GM21526 (cell line): ENCODE measurements around the gene RERE.
"Not testable (repeated sequence)": the region's sequence is repeated elsewhere in the genome, so short reads cannot be mapped to it uniquely, and the experiment has no call there.

ENCODE experiments used
- ATAC-seq: cut with Tn5 transposase; IDR thresholded peaks from one replicate; pipeline ENCODE4 v1.9.1; 2021; ENCODE audit warnings: moderate library complexity; ENCODE audit not compliant: unreplicated experiment, low FRiP score

Gene RERE

DNA sequence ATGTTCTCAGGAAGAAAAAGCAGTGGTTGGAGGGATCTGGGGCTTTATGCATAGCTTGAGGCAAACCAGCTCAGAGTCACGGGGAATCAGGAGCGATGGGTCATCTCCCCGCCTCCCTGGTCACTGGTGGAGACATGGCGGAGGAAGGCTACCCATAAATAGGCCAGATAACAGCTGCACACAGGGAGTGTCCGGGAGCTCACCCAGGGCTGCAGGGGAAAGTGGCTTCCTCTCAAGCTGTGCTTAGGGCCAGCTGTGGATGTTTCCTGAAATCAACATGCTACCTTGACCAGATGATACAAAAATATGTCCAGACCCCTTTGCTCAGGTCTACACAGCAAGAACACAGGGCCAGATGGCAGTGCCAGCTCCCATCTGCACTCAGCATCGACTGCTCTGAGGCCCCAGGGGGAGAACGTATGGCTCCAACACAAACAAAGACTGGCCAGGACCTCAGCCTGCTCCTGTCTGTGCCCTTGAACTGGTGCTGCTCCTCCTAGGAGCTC, 27.1 kb upstream of the RERE start:
- no peak for ATAC-seq

DNA sequence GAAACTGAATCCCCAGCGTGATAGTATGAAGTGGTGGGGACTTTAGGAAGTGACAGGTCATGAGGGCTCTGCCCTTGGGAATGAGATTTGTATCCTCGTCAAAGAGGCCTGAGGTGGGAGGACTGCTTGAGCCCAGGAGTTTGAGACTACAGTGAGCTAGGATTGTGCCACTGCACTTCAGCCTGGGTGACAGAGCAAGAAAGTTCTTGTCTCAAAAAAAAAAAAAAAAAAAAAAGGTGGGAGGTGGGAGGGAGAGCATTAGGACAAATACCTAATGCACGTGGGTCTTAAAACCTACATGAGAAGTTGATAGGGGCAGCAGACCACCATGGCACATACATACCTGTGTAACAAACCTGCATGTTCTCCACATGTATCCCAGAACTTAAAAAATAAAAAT, 24.0 kb upstream of the RERE start:
- no peak for ATAC-seq

DNA sequence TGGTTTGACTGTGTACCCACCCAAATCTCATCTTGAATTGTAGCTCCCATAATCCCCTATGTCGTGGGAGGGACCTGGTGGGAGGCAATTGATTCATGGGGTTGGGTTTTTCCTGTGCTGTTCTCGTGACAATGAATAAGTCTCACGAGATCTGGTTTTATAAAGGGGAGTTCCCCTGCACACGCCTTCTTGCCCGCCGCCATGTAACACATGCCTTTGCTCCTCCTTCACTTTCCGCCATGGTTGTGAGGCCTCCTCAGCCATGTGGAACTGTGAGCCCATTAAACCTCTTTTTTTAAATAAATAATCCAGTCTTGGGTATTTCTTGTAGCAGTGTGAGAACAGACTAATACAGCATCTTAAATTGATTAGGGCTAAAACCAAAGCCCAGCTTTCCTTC, 22.6 kb upstream of the RERE start:
- no peak for ATAC-seq

DNA sequence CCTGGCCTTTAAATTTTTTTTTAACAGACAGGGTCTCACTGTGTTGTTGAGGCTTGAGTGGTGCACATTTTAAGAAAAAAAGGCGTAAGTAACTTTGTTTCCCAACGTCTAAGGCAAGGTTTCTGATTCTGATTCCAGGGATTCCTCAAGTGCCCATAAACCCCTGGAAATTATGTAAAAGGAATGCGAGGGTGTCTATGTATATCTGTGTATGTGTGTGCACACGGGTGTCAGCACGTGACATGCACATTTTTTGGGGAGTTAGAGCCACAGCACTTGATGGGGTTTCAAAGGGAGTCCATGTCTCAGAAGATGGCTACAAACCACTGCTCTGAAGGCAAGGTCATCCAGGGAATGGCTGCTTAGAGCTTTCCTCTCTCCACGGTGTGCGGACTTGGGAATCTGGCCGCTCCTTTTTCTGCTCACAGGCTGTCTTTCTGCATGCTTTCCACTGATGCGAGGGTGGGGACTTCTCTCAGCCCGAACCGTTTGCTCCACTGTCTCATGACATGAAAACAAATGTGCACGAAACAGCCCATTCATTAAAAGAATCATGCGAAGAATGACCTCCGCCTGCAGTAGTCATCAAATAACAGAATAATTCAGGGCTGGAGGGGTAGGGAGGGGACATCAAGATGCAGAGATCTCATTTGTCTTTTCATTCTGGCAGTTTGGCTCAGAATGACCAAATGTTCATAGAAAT, 18.7 kb upstream of the RERE start:
- ATAC-seq = no peak

DNA sequence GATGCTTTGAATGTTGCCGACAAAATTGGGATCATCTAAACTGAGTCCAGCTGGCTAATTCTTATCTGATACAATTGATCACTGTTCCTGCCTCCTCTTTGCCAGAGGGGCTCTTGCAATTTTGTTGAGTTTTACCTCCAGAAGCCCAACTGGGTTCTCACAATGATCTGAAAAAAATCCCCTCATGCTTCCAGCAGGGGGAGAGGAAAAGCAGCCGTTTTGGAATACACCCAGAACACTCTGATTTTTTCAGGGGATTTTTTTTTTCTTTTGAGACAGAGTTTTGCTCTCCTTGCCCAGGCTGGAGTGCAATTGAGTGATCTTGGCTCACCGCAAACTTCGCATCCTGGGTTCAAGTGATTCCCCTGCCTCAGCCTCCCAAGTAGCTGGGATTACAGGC, 13.9 kb upstream of the RERE start:
- ATAC-seq = no peak

DNA sequence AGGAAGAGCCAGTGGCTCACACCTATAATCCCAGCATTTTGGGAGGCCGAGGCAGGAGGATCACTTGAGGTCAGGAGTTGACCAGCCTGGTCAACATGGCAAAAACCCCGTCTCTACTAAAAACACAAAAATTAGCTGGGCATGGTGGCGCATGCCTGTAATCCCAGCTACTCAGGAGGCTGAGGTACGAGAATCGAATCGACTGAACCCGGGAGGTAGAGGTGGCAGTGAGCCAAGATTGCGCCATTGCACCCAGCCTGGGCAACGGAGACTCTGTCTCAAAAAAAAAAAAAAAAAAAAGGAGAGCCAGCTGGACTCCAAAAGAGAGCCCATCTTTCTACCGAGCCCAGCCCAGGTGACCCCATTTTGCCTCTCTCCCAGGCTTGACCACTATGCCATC, 13.3 kb upstream of the RERE start:
- not testable (repeated sequence) for ATAC-seq

DNA sequence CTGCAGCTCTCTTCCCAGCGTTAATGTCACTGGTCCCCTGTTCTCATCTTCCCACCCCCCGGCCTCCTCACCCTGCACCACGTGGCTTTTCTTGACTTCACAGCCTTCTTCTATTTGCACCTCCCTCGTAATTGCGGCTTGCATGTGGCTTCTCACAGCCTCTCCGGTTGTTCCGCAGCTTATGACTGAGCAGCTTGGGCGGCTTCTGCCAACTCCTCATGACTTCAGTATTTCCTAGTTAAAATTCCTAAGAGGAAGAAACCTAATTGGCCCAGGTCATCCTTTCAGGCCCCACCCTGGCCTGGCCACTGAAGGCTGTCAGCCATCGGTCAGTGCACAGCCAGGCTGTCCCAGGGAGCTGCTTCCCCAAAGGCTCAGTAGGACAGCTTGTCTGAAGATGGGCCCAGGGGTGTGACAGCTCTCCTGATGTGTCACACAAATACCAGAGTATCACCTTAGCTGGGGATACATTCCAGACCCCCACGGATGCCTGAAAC, 8.6 kb upstream of the RERE start:
- no peak for ATAC-seq

DNA sequence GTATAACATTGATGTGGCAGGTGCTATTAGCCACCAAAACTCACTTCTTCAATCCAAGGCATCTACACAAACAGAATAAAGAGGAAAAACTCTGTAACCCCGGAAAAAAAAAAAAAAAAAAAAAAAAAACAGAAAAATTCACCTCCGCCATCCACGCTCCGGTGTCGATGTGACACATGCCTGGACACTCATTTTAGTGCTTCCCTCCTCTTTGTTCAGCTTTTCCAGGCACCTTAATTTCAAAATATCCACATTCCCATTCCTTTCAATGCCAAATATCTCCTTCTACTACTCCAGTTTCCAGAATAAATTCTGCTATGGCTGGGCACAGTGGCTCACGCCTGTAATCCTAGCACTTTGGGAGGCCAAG, 5.8 kb upstream of the RERE start:
- ATAC-seq = no peak

DNA sequence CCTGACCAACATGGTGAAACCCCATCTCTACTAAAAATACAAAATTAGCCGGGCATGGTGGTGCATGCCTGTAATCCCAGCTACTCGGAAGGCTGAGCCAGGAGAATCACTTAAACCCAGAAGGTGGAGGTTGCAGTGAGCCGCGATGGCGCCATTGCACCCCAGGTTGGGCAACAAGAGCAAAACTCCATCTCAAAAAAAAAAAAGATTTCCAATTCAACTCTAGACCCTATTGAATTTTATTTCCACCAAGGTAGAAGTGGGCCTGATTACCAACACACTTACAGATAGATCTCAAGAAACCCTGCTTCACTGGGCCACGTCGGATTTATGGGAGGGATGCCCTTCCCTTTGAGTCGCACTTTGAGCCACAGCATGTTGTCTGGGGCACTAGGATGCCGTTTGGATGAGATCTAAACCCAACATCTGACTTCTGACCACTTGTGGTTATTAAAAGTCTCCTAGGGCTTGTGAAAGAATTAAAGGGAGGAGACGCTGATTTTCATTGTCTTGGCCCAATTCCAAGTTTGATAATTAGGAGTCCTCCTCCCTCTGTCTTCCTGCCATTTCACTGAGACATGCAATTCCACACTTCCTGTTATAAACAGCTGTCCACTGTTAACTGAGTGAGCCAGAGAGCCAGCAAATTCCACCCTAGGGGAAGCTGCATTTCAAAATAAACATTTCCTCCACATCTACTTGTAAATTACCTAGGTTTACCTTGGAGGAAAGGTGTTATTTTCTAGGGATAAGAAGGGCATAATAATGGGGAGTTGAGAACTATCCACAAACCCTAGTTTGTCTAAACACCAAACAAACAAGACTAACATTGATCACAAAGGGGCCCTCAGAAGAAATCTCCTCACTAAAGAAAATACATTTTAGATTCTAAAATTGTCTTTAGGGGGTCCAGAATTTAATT, 5.2 kb upstream of the RERE start:
- no peak for ATAC-seq

DNA sequence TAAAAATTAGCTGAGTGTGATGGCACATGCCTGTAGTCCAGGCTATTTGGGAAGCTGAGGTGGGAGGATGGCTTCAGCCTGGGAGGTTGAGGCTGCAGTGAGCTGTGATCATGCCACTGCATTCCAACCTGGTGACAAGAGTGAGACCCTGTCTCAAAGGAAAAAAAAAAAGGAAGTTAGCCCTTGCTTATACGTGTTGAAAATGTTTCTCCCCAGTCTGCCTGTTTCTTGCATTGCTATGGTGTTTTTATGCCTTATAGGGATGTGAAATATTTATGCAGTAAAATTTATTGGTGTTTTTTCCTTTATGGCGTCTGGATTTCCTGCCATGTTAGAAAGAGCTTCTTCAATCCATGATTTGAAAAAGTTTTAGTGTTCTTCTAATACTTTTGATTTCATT, 3.6 kb upstream of the RERE start:
- ATAC-seq = no peak

DNA sequence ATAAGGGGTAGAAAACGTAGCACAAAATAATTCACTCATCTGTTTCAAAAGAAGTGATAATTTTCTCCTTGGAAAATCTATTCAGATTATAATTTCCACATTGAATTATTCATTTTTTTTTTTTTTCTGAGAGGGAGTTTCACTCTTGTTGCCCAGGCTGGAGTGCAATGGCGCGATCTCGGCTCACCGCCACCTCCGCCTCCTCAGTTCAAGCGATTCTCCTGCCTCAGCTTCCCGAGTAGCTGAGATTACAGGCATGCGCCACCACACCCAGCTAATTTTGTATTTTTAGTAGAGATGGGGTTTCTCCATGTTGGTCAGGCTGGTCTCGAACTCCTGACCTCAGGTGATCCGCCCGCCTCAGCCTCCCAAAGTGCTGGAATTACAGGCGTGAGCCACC, 1.3 kb upstream of the RERE start:
- not testable (repeated sequence) for ATAC-seq

DNA sequence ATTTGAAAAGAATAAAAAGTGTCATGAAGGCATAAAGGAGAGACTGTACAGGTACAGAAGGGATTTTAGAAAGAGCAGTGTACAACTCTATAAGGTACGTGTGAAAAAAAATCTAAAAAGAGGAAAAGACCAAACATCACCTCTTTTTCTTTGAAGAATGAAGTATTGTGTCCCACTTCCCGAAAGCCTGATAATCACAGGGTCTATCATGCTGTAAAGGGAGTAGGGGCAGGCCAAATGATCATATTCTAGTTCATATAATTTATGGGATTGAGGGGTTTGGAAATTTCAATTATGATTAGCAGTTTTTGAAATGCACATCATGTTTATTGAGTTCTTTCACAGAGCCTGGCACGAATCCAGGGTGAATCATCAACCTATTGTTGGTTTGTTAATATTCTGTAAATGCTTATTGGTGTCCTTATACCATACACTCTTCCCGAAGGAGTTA, 910 bp upstream of the RERE start:
- no peak for ATAC-seq

DNA sequence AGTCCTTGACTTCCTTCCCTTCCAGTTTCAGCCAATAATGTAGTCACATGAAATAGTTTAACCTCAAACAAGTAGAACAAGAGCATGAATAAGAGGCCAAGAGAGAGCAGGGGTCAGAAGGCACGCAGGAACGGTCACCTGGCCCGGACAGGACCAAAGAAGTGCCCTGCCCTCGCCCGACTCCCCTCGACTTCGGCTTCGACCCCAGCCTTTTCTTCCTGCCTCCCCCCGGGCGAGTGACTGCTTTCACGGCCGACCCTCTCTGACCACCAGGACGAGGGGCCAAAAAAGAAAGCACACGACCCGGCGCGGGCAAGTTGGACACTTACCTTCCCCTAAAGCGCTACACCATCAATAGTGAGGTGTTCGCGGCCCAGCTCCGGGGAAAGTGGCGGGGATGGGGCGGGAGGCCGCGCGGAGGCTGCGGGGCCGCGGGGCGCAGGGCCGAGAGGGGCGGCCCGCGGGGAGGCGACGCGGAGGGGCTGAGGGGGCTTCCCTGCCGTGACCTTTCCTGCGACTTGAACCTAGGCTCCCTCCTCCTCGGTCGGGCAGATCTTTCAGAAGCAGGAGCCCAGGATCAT, 519 bp downstream of the RERE start:
- ATAC-seq = peak; percentile 21

DNA sequence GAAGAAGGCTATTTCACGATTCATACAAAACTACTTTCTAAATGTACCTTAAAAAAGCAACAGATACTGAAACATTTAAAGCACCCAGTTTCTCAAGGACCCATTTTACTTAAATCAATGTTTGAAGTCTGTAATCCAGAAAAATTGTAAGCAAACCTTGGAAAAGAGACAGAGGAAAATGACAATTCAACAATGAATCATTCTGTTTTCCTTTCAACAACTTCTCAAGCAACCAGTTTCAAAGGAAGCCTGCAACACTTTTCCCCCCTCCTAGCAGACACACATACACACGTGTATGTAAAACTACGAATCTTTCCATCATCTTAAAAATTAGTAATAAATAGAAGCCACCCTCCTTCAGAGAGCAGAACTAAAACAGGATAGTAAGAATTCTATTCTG, 1.2 kb downstream of the RERE start:
- ATAC-seq = no peak

DNA sequence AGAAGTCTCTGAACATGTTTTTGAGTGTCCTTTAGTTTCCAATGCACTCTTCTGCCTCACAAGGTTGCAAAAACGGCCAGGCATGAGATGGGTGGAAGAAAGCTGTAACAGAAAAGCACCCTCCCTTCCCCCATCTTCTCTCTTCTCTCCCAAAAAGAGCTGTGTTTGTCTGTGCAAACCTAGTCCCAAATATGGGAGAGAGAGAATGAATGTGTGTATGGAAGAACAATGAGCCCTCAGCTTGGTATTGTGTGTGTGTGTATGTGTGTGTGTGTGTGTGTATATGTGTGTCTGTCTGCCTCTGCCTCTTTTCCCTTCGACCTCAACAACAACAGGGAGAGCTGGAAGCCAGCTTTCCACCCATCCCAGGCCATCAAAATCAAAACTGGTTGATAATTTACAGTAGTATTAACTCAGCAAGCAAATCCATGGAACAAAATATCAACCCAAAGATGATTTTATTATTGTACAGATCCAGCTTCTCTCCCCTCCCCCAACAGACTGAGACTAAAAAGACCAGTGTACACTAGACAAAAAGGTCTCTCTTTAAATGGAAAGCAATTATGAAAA, 1.8 kb downstream of the RERE start:
- ATAC-seq = no peak

DNA sequence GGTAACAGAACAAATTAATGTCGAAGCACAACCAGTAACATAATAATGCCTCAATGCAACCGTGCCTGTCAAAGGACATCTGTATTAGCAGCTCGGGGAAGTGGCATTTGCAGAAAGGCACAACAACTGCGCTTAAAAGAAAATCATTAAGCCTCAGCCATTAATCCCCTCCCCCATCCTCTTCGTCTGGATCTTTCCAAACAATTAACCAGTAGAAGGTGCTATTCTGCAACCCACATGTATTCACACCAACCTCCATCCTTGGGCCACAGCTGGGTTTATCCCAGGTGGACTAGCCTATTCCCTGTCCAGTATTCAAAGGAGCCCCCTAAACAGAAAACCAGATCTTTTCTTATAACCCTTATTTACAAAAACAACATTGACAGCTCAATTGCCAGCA, 2.6 kb downstream of the RERE start:
- ATAC-seq = no peak

DNA sequence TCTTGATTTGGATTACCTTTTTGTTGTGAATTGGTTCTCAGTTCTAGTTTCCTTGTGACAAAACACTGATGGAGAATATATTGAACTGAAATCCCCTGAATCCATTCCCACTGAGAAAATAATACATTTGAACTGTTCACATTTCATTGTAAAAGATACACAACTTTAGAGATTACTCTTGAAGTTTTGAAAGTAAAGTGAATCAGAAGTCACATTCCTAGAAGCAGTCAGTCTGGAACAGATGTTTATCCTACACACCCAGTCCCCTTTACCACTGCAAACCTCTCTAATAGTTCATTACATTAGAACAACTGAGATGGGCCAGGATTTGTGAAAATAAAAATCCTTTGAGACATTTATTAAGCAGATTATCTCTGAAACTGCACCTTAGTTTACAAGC, 3.4 kb downstream of the RERE start:
- ATAC-seq = no peak

DNA sequence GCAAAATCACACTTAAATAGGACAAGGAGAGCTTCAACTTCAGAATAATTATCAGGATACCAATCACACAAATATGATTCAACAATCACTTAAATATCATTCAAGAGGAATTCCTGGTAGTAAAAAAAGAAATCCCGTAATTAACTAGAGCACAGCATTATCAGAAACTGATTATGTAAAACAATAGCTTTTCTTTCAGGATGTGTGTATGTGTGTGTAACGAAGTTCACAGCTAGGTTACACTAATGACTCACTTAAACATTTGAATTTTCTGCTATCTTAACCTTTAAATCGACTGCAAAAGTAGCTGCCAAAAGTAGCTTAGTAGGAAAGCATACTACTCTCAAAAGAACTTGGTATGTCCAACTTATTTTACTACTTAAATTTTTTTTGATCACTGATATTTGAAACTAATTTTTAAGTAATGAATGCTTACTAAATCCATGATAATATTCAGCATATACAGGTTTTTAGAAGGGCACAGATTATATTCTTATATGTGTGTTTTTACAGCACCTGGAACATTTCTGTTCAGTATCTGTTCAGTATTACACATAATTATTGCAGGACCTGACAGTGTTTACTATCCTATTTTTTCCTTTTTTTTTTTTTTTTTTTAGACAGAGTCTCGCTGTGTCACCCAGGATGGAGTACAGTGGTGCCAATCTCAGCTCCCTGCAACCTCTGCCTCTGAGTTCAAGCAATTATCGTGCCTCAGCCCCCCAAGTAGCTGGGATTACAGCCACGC, 4.2 kb downstream of the RERE start:
- no peak for ATAC-seq

DNA sequence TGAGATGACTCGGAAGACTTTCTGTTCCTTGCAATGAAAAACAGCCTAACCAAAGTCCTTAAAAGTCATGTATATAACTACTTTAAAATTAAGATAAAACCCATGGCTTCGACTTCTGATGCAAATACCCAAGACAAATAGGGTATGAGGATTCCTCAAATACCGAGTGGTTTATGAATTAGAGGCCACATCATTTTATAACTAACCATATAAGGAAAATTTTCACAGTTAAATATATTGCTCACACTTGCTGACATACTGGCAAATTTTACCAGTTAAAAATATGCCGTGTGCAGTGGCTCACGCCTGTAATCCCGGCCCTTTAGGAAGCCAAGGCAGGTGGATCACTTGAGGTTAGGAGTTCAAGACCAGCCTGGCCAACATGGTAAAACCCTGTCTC, 5.4 kb downstream of the RERE start:
- ATAC-seq = no peak

DNA sequence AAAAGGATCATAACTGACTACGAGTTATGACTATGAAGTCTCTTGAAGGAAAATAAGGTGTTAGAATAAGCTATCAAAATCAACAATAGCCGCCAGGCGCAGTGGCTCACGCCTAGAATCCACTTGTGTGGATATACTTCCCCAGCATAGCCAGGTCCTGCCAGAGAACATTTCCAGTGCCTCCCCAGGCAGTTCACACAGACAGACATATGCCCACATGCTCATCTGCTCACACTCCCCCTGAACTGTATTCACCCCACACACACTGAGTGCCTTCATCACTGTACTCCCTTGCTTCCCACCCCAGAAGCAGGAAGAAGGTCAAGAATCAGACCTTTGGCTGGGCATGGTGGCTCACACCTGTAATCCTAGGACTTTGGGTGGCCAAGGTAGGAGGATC, 6.5 kb downstream of the RERE start:
- ATAC-seq = no peak
